Pons (tissue), 1 donor: Measurements from ENCODE around the gene CCDC57.

Source experiments
- DNase-seq: peaks from one replicate; pipeline ENCODE4 v3.0.0-alpha.2; 2016; ENCODE audit warnings: low spot score

Gene CCDC57

GRCh38 chr17:82106688-82107305 is 105.8 kb downstream of the CCDC57 start:
- DNase-seq: no peak

- no peak for DNase-seq
Measured at GRCh38 chr17:82105882-82106687, 106.6 kb downstream of the CCDC57 start.

GRCh38 chr17:82105417-82105881 is 107.2 kb downstream of the CCDC57 start:
- DNase-seq: no peak

- DNase-seq: no peak
Measured at GRCh38 chr17:82104797-82105416, 107.7 kb downstream of the CCDC57 start.

GRCh38 chr17:82103553-82104451 is 108.8 kb downstream of the CCDC57 start:
- no peak for DNase-seq

GRCh38 chr17:82101767-82102679 is 110.6 kb downstream of the CCDC57 start:
- DNase-seq: no peak

GRCh38 chr17:82101301-82101715 is 111.3 kb downstream of the CCDC57 start:
- DNase-seq: no peak

- no peak for DNase-seq
Measured at GRCh38 chr17:82100502-82101298, 111.9 kb downstream of the CCDC57 start.

- DNase-seq: no peak
Measured at GRCh38 chr17:82098939-82099763, 113.5 kb downstream of the CCDC57 start.

- DNase-seq: peak; percentile 93
Measured at GRCh38 chr17:82098169-82098938, 114.3 kb downstream of the CCDC57 start, which contains the start of gene FASN. TSS of gene FASN (minus strand) at chr17:82098236. CDS start at chr17:82096445, 1,791 bp downstream.

- DNase-seq: no peak
Measured at GRCh38 chr17:82097919-82098168, 114.8 kb downstream of the CCDC57 start.

- DNase-seq: no peak
Measured at GRCh38 chr17:82097184-82097918, 115.3 kb downstream of the CCDC57 start.

- no peak for DNase-seq
Measured at GRCh38 chr17:82096709-82097183, 115.9 kb downstream of the CCDC57 start.

- no peak for DNase-seq
Measured at GRCh38 chr17:82095777-82096708, 116.6 kb downstream of the CCDC57 start.

GRCh38 chr17:82094931-82095776 is 117.5 kb downstream of the CCDC57 start:
- DNase-seq: no peak
